ENCODE results near the gene SLC6A17.

Gene SLC6A17

DNA sequence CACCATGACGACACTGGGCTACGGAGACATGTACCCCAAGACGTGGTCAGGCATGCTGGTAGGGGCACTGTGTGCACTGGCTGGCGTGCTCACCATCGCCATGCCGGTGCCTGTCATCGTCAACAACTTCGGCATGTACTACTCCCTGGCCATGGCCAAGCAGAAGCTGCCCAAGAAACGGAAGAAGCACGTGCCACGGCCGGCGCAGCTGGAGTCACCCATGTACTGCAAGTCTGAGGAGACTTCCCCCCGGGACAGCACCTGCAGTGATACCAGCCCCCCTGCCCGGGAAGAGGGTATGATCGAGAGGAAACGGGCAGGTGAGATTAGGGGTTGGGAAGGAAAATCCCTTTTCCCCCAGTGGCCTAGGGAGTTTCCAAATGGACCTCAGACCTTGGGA lies 73.3 kb downstream of the SLC6A17 start:
- no peak for DNase-seq

DNA sequence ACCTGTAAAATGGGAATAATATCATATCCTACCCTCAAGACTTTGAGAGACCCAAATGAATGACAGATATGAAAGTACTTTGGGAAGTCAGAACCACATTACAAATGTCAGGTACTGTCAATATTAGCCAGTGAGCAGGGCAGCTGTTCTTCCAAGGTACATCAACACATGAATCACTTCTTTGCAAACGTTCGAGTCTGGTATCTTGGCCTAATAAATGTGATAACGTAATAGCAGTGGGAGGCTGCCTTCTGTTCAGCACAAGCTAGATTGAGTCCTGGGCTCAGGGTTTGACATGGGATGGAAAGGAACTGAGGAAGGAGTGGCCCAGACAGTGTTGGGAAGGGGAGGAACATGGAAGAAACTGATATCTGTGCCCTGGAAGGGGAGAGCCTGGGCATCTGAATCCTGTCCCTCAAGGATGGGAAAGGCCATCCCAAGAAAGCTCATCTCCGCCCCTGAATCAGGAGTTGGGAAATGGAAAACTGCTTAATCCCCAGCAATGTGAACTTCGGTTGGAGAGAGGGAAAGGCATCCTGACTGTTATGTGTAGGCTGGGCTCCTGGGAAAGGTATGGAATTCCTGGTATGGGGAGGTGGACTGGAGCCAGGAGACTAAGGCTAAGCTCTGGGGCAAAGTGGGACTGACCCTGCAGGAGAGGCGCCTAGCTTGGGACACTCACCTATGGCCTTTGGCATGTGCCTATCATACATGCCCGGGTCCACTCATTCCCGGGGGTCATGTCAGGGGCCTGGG lies 74.1 kb downstream of the SLC6A17 start:
- DNase-seq, result no peak

GRCh38 chr1:110225212-110225611 lies 74.9 kb downstream of the SLC6A17 start:
- no peak for DNase-seq

DNA sequence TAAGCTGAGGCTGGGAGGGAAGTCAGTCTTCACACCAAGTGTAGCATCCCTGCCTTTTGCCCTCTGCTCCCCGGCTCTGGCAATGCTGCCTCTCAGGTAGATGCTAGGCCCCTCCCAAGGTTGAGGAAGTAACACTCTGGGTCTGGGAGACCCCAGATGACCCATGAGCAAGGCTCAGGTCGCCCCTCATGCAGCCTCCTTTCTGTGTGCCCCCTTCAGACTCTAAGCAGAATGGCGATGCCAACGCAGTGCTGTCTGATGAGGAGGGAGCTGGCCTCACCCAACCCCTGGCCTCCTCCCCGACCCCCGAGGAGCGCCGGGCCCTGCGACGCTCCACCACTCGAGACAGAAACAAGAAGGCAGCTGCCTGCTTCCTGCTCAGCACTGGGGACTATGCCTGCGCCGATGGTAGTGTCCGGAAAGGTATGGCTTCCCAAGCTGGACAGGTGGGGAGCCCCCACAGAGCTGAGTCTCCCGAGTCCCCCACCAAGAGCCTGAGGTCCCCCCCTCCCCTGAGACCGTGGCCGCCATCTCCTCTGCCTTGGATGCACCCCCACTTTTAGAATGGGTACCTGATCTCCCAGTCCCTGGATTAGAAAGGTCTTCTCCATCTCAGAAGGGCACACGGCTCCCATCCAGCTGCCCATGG lies 75.6 kb downstream of the SLC6A17 start:
- no peak for DNase-seq

GRCh38 chr1:110227774-110228173 lies 77.5 kb downstream of the SLC6A17 start:
- DNase-seq, result no peak

- no peak for DNase-seq
These were observed 78.1 kb downstream of the SLC6A17 start for GRCh38 chr1:110228381-110228780.

DNA sequence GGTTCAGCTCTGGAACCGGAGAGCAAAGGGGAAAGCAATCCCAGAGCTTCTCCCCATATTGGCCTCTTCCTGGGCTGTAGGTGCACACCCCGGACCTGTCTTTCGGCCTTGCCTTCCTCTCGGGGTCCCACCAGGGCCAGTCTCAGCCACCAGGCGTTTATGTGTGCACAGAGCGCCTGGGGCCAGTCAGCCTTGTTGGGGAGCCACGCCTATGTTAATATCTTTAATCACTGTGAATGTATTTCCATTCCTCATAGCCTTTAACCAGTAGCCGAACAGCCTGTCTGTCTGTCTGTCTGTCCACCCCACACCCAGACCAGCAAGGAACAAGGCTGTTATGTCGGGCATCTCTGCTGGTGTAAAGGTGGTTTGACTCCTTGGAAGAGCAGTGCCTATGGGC lies 78.6 kb downstream of the SLC6A17 start:
- DNase-seq, result no peak

DNA sequence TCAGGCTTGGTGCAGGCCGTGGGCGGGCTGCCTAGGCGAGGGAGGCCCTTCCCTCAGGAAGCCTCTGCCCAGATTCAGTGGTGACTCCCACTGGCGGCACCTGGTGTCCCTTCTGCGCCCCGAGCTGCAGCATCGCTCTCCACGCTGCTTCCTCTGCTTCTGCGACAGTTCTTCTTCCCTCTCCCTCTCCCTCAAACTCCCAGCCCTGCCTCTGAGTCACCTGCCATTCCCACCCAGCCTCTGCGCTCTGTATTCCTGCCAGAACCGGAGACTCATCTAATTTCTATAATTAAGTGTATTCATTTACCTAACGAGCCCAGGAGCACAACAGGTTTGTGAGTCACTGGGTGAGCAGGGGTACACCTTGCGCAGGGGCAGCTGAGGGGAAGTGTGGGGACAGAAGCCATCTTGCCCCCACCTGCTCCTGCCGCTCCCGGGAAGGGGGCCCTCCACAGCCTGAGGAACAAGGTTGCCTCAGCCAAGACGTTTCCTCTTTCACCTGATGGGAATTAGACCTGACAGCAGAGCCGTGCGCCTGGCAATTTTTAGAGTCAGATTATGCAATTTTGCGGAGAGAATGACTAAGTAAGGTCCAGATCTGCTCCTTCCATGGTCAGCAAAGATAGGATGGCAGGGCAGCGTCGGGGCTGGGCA lies 79.2 kb downstream of the SLC6A17 start:
- no peak for DNase-seq

GRCh38 chr1:110230381-110231199 lies 80.3 kb downstream of the SLC6A17 start:
- no peak for DNase-seq

- no peak for DNase-seq
These were observed 83.6 kb downstream of the SLC6A17 start for GRCh38 chr1:110233861-110234260.

- no peak for DNase-seq
These were observed 84.4 kb downstream of the SLC6A17 start for GRCh38 chr1:110234691-110235090.

DNA sequence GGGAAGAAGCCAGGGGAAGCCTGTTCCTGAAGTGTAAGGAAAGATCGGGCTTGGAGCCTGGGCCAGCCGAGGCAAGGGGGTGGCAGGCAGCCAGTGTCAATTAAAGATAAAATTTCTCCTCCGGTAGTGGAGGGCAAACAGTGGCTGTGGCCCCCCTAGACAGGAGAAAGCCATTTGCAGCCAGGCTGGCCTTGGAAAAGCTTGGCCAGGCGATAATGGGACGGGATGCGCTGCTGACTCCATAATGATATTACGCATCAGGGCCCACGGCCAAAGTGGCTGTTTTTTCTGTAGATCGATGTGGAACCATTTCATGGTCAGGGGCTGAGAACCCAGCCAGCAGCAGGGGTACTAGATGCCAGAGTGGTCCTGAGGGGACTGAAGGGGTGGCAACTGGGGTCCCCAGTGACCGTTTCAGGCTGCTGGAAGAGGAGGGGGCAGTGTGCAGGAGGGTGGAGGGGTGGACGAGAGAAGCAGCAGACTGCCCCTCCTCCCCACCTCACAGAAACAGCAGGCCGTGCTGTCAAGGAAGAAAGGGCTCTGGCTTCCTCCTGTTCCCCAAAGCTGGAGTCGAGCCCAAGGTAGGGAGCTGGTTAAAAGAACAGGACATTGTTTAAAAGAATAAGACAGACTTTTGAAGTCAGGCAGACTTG lies 85.0 kb downstream of the SLC6A17 start:
- no peak for DNase-seq

DNA sequence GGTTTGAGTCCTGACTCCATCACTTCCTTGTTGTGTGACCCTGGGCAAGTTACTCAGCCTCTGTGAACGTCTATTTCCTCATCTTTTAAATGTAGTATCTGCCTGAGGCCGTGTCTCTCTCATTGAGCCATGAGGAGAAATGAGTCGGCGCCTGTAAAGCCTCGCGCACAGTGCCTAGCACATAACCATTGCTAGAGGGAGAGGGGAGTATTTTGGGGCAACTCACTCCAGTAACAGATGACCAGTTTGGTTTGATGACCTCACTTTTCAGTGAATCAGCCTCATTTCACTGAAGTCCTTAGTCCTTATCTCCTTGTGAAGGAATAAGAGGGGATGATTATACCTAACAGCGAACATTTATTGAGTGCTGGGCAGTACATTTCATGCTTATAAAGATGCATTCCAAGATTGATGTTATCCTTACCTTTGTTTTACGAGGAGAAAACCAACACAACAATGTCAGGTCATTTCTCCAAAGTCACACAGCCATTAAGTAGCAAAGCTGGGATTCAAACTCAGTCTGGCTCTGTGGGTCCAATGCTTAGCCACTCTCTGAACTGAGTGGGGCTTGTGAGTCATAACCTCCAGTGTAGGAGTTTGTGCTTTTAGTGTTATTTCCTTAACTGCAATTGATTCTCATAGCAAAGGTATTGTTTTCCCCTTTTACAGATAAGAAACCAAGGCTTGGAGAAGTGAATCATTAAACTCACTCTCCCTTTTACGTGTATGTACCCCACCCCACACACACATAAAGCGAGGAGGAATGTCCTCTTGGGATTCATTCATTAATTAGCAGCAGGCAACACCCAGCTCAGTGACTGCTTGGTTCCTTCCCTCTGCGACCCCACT lies 85.8 kb downstream of the SLC6A17 start:
- no peak for DNase-seq

- DNase-seq, result no peak
These were observed 87.3 kb downstream of the SLC6A17 start for GRCh38 chr1:110237386-110238152.

DNA sequence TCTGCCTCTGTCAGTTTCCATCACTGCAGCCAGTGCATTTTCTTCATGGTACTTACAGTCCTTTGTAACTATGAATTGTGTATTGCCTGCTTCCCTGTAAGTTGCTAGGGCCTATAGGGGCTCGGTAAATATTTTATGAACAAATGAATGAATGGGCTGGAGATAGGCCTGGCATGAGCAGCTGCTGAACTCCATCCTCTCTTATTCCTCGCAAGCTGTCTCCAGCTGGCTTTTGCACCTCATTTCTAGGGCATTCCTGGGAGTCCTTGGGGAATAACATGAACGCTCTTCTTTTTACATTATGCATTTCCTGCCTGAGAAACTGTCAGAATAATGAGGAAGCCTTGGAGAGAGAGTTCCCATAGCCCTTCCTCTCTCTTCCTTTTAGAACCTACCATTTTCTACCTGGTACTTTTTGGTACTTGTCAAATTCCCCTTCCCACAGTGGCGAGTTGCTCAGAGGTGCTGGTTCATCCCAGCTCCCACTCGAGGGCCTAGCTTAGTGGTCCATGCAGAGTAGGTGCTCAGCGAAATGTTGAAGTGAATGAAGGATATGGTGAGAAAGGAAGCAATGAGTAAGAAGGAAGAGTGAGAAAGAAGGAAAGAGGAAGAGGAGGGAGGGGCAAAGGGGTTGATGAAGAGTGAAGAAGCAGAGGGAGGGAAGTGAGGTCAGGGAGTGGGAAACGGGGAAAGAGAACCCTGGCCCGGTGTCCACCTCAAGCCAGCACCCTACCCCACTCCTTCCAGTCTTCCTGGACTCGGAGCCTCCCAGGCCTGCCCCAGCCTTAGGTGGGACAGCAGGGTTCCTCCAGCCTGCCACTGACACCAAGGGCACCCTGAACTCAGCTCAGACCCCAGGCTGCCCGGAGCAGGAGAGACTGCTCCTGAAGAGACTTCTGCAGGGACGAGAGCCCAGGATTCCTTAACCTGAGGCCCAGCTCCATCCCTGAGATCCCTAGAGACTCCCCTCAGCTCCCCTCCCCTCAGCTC lies 89.4 kb downstream of the SLC6A17 start:
- DNase-seq, result no peak

DNA sequence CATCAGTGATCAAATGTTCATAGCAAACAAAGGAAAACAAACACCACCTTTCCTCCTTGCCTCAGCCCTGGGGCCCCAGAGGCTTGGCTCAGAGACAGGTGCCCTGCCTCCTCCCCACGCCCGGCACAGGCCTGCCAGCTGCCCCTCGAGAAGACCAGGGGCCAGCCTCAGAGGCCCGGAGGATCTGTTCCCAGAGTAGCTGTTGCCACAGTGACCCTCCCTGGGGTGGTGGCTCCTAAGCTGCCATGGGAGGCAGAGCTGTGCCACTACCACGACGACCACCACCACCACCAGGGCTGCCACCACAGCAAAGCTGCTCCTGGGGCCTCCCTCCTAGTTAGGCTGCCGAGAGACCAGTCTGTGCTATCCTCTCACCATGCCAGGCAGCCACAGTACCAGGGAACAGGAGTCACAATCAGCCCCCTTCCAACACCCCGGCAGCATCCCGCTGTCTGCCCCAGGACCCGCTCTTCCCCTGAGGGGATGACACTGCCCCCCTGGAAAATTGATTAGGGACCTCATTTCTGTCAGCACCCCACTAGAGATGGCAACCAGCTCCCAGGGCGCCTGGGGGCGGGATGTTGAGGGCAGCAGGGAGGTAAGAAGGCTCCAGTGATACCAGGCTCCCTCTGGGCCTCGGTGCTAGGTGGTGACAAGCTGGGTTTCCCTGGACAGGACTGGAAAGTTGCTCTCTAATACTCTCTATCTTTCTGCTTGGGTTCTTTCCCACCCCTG lies 90.3 kb downstream of the SLC6A17 start:
- no peak for DNase-seq

DNA sequence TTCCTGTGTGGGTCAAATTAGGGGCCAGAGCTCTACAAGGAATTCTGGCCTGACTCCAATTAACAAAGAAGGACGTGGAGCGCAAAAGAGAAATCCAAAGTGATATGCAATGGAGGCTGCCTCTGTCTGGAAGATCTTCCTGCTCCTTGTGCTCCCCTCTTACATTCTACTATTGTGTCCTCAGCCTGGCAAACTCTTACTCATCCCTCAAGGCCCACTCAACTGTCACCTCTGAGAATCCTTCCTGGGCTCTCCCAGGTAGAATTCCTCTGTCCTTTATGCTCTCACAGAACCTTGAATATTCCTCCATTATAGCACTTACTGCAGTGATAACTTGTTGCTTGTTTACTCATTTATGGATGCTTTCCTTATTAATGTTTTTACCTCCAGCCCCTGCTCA lies 91.2 kb downstream of the SLC6A17 start:
- no peak for DNase-seq

DNA sequence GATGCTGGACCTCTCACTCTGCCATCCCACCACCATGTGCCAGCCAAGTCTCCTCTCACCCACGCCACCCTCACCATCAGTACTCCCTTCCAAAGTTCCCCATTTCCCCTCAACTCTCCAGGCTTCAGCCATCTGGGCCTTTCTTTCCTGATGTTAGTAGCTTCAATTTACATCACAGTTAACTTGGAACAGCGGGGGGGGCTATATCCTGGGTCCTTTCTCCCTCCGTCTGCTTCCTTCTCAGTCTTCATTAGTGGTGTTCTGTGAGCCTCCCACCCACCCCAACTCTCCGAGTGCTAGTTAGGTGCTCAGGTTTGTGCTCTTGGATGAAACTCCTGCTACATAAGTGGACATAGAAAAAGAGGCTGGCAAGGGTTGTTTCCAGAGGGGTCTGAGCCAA lies 91.8 kb downstream of the SLC6A17 start:
- DNase-seq, result no peak

- DNase-seq, result no peak
These were observed 92.4 kb downstream of the SLC6A17 start for GRCh38 chr1:110242731-110243130.

Measured in central memory CD4-positive, alpha-beta T cell (primary cell).